Astrocyte (in vitro differentiated cells and primary cell): ENCODE data around the gene LBHD1. TPM values are rescaled to one million over a fixed set of nuclear protein-coding genes. Genes with fewer than 3 reads are reported as not detected.

Experiments used
- DNase-seq: peaks from one replicate; pipeline ENCODE4 v3.0.0-alpha.2; 2010; ENCODE audit warnings: low read depth
- FAIRE-seq: peaks from 2 replicates; lab custom pipeline; 2011; peaks lifted over from hg19 to GRCh38; lab: Jason Lieb, UNC
- H2AFZ ChIP-seq: 2 replicates; pipeline ENCODE4 v1.6.0; 2012; ENCODE audit warnings: low read depth, low read length, inconsistent platforms
- H3K27ac ChIP-seq: 2 replicates; pipeline ENCODE4 v1.5.1; 2011; ENCODE audit warnings: low read depth, low read length, inconsistent platforms
- H3K27me3 ChIP-seq: 2 replicates; pipeline ENCODE4 v1.6.0; 2011; ENCODE audit warnings: low read length, inconsistent platforms; ENCODE audit not compliant: insufficient read depth
- H3K36me3 ChIP-seq: 2 replicates; pipeline ENCODE4 v1.5.1; 2011; ENCODE audit warnings: low read length, inconsistent platforms; ENCODE audit not compliant: insufficient read depth
- H3K4me1 ChIP-seq: 2 replicates; pipeline ENCODE4 v1.5.1; 2011; ENCODE audit warnings: low read length, inconsistent platforms; ENCODE audit not compliant: insufficient read depth
- H3K4me2 ChIP-seq: 2 replicates; pipeline ENCODE4 v1.6.0; 2012; ENCODE audit warnings: low read length, inconsistent platforms
- H3K4me3 ChIP-seq: 2 replicates; pipeline ENCODE4 v1.5.1; 2011; ENCODE audit warnings: low read depth, mild to moderate bottlenecking, low read length, inconsistent platforms; ENCODE audit not compliant: insufficient read depth
- H3K79me2 ChIP-seq: 2 replicates; pipeline ENCODE4 v1.6.0; 2012; ENCODE audit warnings: mild to moderate bottlenecking, low read length, inconsistent platforms; ENCODE audit not compliant: insufficient read depth
- H3K9ac ChIP-seq: 2 replicates; pipeline ENCODE4 v1.6.0; 2012; ENCODE audit warnings: mild to moderate bottlenecking, low read length, inconsistent platforms
- H3K9me3 ChIP-seq: 2 replicates; pipeline ENCODE4 v1.5.1; 2012; ENCODE audit warnings: low read depth, mild to moderate bottlenecking, low read length, inconsistent platforms; ENCODE audit not compliant: insufficient read depth
- H4K20me1 ChIP-seq: 2 replicates; pipeline ENCODE4 v1.6.0; 2012; ENCODE audit warnings: low read length, inconsistent platforms; ENCODE audit not compliant: insufficient read depth
- H3K27ac Mint-ChIP-seq: one replicate; pipeline ENCODE4 v1.8.0; 2021; ENCODE audit warnings: mild to moderate bottlenecking, mixed read lengths; ENCODE audit not compliant: unreplicated experiment
- H3K27me3 Mint-ChIP-seq: one replicate; pipeline ENCODE4 v1.8.0; 2021; ENCODE audit warnings: low read depth, mixed read lengths; ENCODE audit not compliant: unreplicated experiment
- H3K36me3 Mint-ChIP-seq: one replicate; pipeline ENCODE4 v1.8.0; 2021; ENCODE audit warnings: low read depth, mixed read lengths; ENCODE audit not compliant: unreplicated experiment
- H3K4me1 Mint-ChIP-seq: one replicate; pipeline ENCODE4 v1.8.0; 2021; ENCODE audit warnings: low read depth, mixed read lengths; ENCODE audit not compliant: unreplicated experiment
- H3K4me3 Mint-ChIP-seq: one replicate; pipeline ENCODE4 v1.8.0; 2021; ENCODE audit warnings: mild to moderate bottlenecking, moderate library complexity, mixed read lengths; ENCODE audit not compliant: unreplicated experiment
- H3K9me3 Mint-ChIP-seq: one replicate; pipeline ENCODE4 v1.8.0; 2021; ENCODE audit warnings: mild to moderate bottlenecking, mixed read lengths; ENCODE audit not compliant: unreplicated experiment
- EZH2 ChIP-seq: IDR thresholded peaks from 2 replicates; pipeline ENCODE4 v1.6.1; 2012; ENCODE audit warnings: mild to moderate bottlenecking, low read length, inconsistent platforms; ENCODE audit not compliant: insufficient read depth
- total RNA-seq: library from RNA; stranded (reverse); gene quantifications from 2 replicates; pipeline ENCODE4 v1.2.1, GENCODE V29; 2021
- TF ChIP-seq, protein P1 (sequence below): IDR thresholded peaks from 2 replicates; pipeline ENCODE4 v1.5.1; 2011; ENCODE audit warnings: low read depth, mild to moderate bottlenecking, inconsistent platforms, low read length, moderate library complexity; ENCODE audit not compliant: insufficient read depth

LBHD1 gene
- total RNA-seq, 1 donor from 2014 or later: 8.0 TPM

DNA sequence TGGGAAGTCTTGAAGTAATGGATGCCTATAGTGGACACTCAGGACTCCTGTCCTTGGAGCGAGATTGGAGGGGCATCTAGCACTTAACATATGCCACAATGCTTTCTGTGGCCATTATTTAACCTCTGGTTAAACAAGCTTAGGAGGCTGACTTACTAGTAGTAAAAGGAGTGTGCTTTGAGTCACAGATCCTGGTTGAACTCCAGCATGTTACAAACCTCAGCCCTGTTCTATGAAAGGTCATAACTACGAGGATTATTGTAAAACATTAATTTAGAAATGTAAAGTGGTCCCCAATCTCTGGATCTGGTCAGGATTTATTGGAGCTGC is 1.1 kb upstream of the LBHD1 start:
- no peak for FAIRE-seq
- Histone ChIP-seq H3K4me1 (peaks cover 15% of the 10 kb centered on the region), H4K20me1 (peaks cover 7% of the 10 kb centered on the region), H3K9ac (no peak overlapping the region), H3K79me2 (peaks cover 57% of the 10 kb centered on the region), H3K36me3 (peaks cover 11% of the 10 kb centered on the region), H3K9me3 (no peaks in the 10 kb centered on the region), H3K27me3 (no peaks in the 10 kb centered on the region), H3K4me3 (no peak overlapping the region), H2AFZ (no peak overlapping the region), H3K4me2 (peak overlapping the region; percentile 94), H3K27ac (no peak overlapping the region)
- Mint-ChIP-seq H3K9me3 (no peaks in the 10 kb centered on the region), H3K4me3 (peak overlapping the region; percentile 92), H3K27me3 (no peaks in the 10 kb centered on the region), H3K36me3 (peaks cover 7% of the 10 kb centered on the region), H3K27ac (no peak overlapping the region), H3K4me1 (peaks cover 12% of the 10 kb centered on the region)
- no peak for DNase-seq
- no peak for TF ChIP-seq EZH2
- TF ChIP-seq, protein P1, sequence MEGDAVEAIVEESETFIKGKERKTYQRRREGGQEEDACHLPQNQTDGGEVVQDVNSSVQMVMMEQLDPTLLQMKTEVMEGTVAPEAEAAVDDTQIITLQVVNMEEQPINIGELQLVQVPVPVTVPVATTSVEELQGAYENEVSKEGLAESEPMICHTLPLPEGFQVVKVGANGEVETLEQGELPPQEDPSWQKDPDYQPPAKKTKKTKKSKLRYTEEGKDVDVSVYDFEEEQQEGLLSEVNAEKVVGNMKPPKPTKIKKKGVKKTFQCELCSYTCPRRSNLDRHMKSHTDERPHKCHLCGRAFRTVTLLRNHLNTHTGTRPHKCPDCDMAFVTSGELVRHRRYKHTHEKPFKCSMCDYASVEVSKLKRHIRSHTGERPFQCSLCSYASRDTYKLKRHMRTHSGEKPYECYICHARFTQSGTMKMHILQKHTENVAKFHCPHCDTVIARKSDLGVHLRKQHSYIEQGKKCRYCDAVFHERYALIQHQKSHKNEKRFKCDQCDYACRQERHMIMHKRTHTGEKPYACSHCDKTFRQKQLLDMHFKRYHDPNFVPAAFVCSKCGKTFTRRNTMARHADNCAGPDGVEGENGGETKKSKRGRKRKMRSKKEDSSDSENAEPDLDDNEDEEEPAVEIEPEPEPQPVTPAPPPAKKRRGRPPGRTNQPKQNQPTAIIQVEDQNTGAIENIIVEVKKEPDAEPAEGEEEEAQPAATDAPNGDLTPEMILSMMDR: no peak

DNA sequence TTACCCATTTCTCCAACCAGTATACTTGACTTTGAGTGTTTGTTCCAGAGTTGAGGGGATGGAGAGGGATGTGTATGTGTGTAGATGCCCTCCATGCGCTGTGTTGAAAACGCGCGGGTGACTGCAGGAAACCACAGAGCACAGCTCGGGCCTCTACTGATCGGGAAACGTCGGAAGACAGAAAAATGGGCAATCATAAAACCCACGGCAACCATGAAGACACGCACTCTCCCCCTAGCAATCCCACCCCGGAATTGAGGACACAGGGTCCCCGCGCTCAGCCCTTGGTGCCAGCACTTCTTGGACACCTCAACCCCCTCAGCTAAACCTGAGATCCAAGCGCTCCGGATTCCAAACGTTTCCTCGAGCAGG is 845 bp downstream of the LBHD1 start:
- DNase-seq (no peak), FAIRE-seq (no peak)
- Histone ChIP-seq H3K9ac (peak overlapping the region; percentile 88), H3K4me3 (peak overlapping the region; percentile 87), H3K27me3 (no peaks in the 10 kb centered on the region), H3K79me2 (peaks cover 60% of the 10 kb centered on the region), H4K20me1 (peaks cover 15% of the 10 kb centered on the region), H3K36me3 (peaks cover 9% of the 10 kb centered on the region), H3K4me2 (peak overlapping the region; percentile 94), H3K4me1 (peaks cover 21% of the 10 kb centered on the region), H3K9me3 (no peaks in the 10 kb centered on the region), H2AFZ (peak overlapping the region; percentile 74), H3K27ac (peak overlapping the region; percentile 77)
- Mint-ChIP-seq H3K27me3 (no peaks in the 10 kb centered on the region), H3K27ac (peak overlapping the region; percentile 90), H3K9me3 (no peaks in the 10 kb centered on the region), H3K4me3 (peak overlapping the region; percentile 92), H3K36me3 (peaks cover 6% of the 10 kb centered on the region), H3K4me1 (peaks cover 15% of the 10 kb centered on the region)
- TF ChIP-seq, protein P1: no peak
- no peak for TF ChIP-seq EZH2

DNA sequence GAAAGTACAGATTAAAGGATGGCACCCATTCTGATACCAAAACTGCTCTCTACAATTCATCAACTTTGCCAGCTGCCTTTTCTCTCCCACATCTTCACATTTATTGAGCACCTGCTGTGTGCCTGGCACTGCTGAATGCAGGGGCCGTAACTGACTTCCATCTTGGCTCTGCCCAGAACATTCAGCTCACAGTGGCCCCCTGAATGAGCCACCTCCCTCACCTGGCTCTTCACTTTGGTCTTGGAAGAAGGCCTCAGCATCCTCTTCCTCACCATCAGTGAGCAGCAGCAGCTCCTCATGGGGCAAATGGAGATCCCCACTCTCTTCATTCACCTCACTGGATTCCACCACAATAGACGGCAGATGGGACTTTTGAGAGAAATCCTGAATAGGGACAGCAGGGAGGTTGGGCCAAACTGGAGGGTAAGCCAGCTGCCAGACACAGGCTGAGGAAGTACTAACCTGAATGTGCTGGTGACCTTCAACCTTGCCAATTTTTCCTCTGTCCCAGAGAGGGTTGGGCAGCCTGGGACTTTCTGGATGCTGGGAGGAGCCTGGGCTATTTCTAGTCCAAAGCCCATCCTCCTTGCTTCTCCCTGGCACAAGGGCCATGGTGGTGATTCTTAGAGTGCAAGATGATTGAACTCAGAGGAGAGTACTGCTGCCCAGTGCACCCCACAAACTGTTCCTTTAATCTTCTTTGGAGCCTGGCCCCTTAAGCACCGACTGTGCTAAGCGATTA is 2.5 kb downstream of the LBHD1 start:
- Histone ChIP-seq H3K27me3 (no peaks in the 10 kb centered on the region), H3K79me2 (peaks cover 69% of the 10 kb centered on the region), H4K20me1 (peaks cover 24% of the 10 kb centered on the region), H2AFZ (no peak overlapping the region), H3K4me1 (peaks cover 23% of the 10 kb centered on the region), H3K4me3 (no peak overlapping the region), H3K9ac (no peak overlapping the region), H3K36me3 (peaks cover 7% of the 10 kb centered on the region), H3K9me3 (no peaks in the 10 kb centered on the region), H3K27ac (no peak overlapping the region), H3K4me2 (peak overlapping the region; percentile 25)
- TF ChIP-seq EZH2: no peak
- TF ChIP-seq, protein P1: no peak
- peak overlapping the region; percentile 58 for H3K27ac Mint-ChIP-seq
- DNase-seq: no peak
- H3K27me3 Mint-ChIP-seq: no peaks in the 10 kb centered on the region
- FAIRE-seq: no peak
- peaks cover 9% of the 10 kb centered on the region for H3K36me3 Mint-ChIP-seq
- H3K4me1 Mint-ChIP-seq: peaks cover 15% of the 10 kb centered on the region
- peak overlapping the region; percentile 92 for H3K4me3 Mint-ChIP-seq
- no peaks in the 10 kb centered on the region for H3K9me3 Mint-ChIP-seq
